ENCODE results near the gene CLEC4G. TPM values are rescaled to one million over a fixed set of nuclear protein-coding genes. Genes with fewer than 3 reads are reported as not detected.

The CLEC4G gene
- total and polyA plus RNA-seq, 2 donors (not counting 3 experiments of a cell fraction or from before 2014, with no cell fraction given) = not detected

DNA sequence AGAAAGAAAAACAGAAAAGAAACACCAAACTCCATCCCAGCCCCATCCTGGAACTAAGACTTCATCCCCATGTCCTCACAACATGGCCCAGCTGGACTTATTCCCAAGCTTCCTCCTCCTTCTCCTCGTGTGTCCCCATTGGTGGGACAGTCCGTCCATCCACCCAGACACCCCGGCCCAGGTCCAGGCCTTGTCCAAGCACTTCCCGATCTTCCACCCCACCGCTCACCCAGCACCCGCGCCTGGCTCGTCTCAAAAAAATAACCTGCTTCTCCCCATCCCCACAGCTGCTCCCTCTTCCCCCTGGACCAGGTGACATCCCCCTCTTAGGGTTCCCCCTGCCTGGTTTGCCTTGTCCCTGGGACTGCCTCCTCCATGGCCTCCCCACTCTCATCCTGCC is 28.6 kb downstream of the CLEC4G start:
- Histone ChIP-seq H3K79me2 (ENCODE audit: control insufficient read depth, insufficient read depth, low read length) (no peaks in the 10 kb centered on the region), H4K20me1 (replicated peaks; ENCODE audit: control insufficient read depth, extremely low read depth, insufficient read depth, low read length) (no peaks in the 10 kb centered on the region), H3K9me1 (replicated peaks; ENCODE audit: control insufficient read depth, extremely low read depth, insufficient read depth, low read length) (no peaks in the 10 kb centered on the region), H3K36me3 (ENCODE audit: control insufficient read depth in 2 of 2, extremely low read depth in 1 of 2, insufficient read depth in 2 of 2, low read length in 2 of 2) (no peaks in the 10 kb centered on the region), H3K4me1 (ENCODE audit: control insufficient read depth, extremely low read depth, insufficient read depth, low read length) (no peaks in the 10 kb centered on the region), H3K27me3 (ENCODE audit: control insufficient read depth in 2 of 2, insufficient read depth in 2 of 2, low read length in 2 of 2) (no peaks in the 10 kb centered on the region), H3K9ac (replicated peaks; ENCODE audit: extremely low read depth, insufficient read depth, low read length) (no peak overlapping the region), H2AFZ (ENCODE audit: low read depth, low read length) (no peak overlapping the region), H3K9me3 (replicated peaks; ENCODE audit: control insufficient read depth, insufficient read depth, low read length) (no peaks in the 10 kb centered on the region), H3K4me3 (replicated peaks in 1 of 3; ENCODE audit: insufficient read depth in 1 of 3, low read depth in 1 of 3, low read length in 3 of 3) (no peak overlapping the region), H3K4me2 (ENCODE audit: insufficient read depth, low read length) (no peak overlapping the region), H3K27ac (ENCODE audit: insufficient read depth, low read depth, low read length) (no peak overlapping the region)
- no peak for DNase-seq (ENCODE audit: low read depth, low spot score)
- dilution Hi-C loops (cut with MboI; ENCODE audit: extremely low pct_ligation_motif_present, low sequenced_read_pairs) (no loop called here), intact Hi-C loops (cut with micrococcal nuclease) (no loop called here)
- TF ChIP-seq POLR2AphosphoS5 (IDR thresholded peaks at IDR 0.05; ENCODE audit: insufficient read depth, low read depth, low read length) (no peak), MYC (IDR thresholded peaks at IDR 0.05; ENCODE audit: low read depth, low read length) (no peak), POLR2A (IDR thresholded peaks at IDR 0.05; ENCODE audit: low read depth, low read length) (no peak), FOS (IDR thresholded peaks at IDR 0.05; ENCODE audit: borderline replicate concordance, insufficient read depth, low read length) (no peak), JUN (IDR thresholded peaks at IDR 0.05; ENCODE audit: borderline replicate concordance, insufficient read depth, insufficient read length, low read depth) (no peak)
- TF ChIP-seq, protein P1, sequence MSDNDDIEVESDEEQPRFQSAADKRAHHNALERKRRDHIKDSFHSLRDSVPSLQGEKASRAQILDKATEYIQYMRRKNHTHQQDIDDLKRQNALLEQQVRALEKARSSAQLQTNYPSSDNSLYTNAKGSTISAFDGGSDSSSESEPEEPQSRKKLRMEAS (IDR thresholded peaks at IDR 0.05; ENCODE audit: insufficient read depth, insufficient read length) = no peak
- FAIRE-seq = no peak
- CTCF ChIA-PET = no interaction called here
- POLR2A ChIA-PET = no interaction called here
- BruUV-seq (replicated peaks) = no TSS peak

DNA sequence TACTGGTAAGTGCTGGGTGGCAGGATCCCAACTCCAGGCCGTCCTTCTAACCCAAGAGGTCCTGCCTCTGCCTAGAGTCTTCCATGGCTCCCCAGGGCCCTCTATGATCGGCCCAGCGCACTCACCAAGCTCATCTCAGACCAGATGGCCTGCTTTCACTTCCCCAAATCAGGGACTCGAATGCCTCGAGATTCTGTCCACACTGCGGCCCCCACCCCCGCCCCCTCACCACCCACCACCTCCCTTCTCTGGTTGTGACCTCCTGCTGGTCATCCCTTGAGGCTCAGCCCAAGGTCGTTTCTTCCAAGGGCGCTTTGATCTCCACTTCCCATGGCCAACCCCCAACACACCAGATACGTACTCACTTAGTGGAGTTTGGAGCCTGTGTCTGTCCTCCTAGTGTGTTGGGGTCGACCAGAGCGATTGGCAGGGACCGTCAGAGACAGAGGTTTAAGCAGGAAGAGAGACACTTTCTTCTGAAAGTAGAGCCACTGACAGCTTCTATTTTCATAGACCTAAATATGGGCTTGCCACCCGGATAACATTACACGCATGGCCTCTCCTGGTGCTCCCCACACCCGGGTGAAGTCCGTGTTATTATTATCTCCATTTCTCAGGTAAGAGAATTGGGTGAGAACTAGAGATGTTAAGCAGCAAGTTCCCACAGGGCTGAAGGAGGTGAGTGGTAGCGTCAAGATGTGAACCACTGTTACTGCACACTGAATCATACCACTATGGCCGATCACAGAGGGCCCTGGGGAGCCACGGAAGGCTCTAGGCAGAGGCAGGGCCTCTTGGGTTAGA is 30.1 kb downstream of the CLEC4G start, which contains the start of gene FCER2:
TSS of gene FCER2 (minus strand) at position 478 of the 804 bp plus-strand sequence. CDS start 2,371 bp downstream, outside the sequence.
- intact Hi-C loops (cut with micrococcal nuclease) = no loop called here
- Histone ChIP-seq H3K4me1 (ENCODE audit: control insufficient read depth, extremely low read depth, insufficient read depth, low read length) (no peaks in the 10 kb centered on the region), H3K9ac (replicated peaks; ENCODE audit: extremely low read depth, insufficient read depth, low read length) (no peak within 1 kb of the TSS), H3K4me2 (ENCODE audit: insufficient read depth, low read length) (no peak within 1 kb of the TSS), H3K9me3 (replicated peaks; ENCODE audit: control insufficient read depth, insufficient read depth, low read length) (no peaks in the 10 kb centered on the region), H4K20me1 (replicated peaks; ENCODE audit: control insufficient read depth, extremely low read depth, insufficient read depth, low read length) (no peaks in the 10 kb centered on the region), H2AFZ (ENCODE audit: low read depth, low read length) (no peak within 1 kb of the TSS), H3K27ac (ENCODE audit: insufficient read depth, low read depth, low read length) (no peak within 1 kb of the TSS), H3K79me2 (ENCODE audit: control insufficient read depth, insufficient read depth, low read length) (no peaks in the 10 kb centered on the region), H3K4me3 (replicated peaks in 1 of 3; ENCODE audit: insufficient read depth in 1 of 3, low read depth in 1 of 3, low read length in 3 of 3) (no peak within 1 kb of the TSS), H3K9me1 (replicated peaks; ENCODE audit: control insufficient read depth, extremely low read depth, insufficient read depth, low read length) (no peaks in the 10 kb centered on the region), H3K36me3 (ENCODE audit: control insufficient read depth in 2 of 2, extremely low read depth in 1 of 2, insufficient read depth in 2 of 2, low read length in 2 of 2) (no peaks in the 10 kb centered on the region), H3K27me3 (ENCODE audit: control insufficient read depth in 2 of 2, insufficient read depth in 2 of 2, low read length in 2 of 2) (no peaks in the 10 kb centered on the region)
- CTCF ChIA-PET = no interaction called here
- POLR2A ChIA-PET = no interaction called here
- no TSS peak for BruUV-seq (replicated peaks)
- DNase-seq (ENCODE audit: low read depth, low spot score) (no peak), FAIRE-seq (no peak)
- TF ChIP-seq EZH2 (IDR thresholded peaks at IDR 0.05; ENCODE audit: borderline replicate concordance, low read depth, low read length, severe bottlenecking) (no peak), POLR2A (IDR thresholded peaks at IDR 0.05; ENCODE audit: low read depth, low read length) (no peak), MYC (IDR thresholded peaks at IDR 0.05; ENCODE audit: low read depth, low read length) (no peak), JUN (IDR thresholded peaks at IDR 0.05; ENCODE audit: borderline replicate concordance, insufficient read depth, insufficient read length, low read depth) (no peak), POLR2AphosphoS5 (IDR thresholded peaks at IDR 0.05; ENCODE audit: insufficient read depth, low read depth, low read length) (no peak), FOS (IDR thresholded peaks at IDR 0.05; ENCODE audit: borderline replicate concordance, insufficient read depth, low read length) (no peak), GATA2 (IDR thresholded peaks at IDR 0.05; ENCODE audit: insufficient read depth, insufficient read length, low read depth, low read length) (no peak)
- TF ChIP-seq, protein P2, sequence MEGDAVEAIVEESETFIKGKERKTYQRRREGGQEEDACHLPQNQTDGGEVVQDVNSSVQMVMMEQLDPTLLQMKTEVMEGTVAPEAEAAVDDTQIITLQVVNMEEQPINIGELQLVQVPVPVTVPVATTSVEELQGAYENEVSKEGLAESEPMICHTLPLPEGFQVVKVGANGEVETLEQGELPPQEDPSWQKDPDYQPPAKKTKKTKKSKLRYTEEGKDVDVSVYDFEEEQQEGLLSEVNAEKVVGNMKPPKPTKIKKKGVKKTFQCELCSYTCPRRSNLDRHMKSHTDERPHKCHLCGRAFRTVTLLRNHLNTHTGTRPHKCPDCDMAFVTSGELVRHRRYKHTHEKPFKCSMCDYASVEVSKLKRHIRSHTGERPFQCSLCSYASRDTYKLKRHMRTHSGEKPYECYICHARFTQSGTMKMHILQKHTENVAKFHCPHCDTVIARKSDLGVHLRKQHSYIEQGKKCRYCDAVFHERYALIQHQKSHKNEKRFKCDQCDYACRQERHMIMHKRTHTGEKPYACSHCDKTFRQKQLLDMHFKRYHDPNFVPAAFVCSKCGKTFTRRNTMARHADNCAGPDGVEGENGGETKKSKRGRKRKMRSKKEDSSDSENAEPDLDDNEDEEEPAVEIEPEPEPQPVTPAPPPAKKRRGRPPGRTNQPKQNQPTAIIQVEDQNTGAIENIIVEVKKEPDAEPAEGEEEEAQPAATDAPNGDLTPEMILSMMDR (IDR thresholded peaks at IDR 0.05; ENCODE audit: extremely low read depth in 1 of 2, insufficient read depth in 1 of 2, low read depth in 1 of 2, low read length in 2 of 2) = no peak
- TF ChIP-seq, protein P1 (IDR thresholded peaks at IDR 0.05; ENCODE audit: insufficient read depth, insufficient read length) = no peak
- dilution Hi-C loops (cut with MboI; ENCODE audit: extremely low pct_ligation_motif_present, low sequenced_read_pairs) = no loop called here

Measured in endothelial cell of umbilical vein (primary cell).